ENCODE data around the gene TNFRSF14. TPM values are rescaled to one million over a fixed set of nuclear protein-coding genes. Genes with fewer than 3 reads are reported as not detected.

Gene TNFRSF14
- total RNA-seq, 2 experiments from 2014 or later, result 191 to 194 TPM

GRCh38 chr1:2535981-2536380, 20.2 kb upstream of the TNFRSF14 start:
- CTCF ChIA-PET, result no interaction called here
- intact Hi-C loops (cut with DNase I, micrococcal nuclease), result no loop called here
- H3K27me3 Mint-ChIP-seq, result peaks cover 15% of the 10 kb centered on the region

GRCh38 chr1:2537784-2538115, 18.4 kb upstream of the TNFRSF14 start:
- H3K36me3 Mint-ChIP-seq (ENCODE audit: low read depth), result no peaks in the 10 kb centered on the region
- Histone ChIP-seq H3K36me3 (ENCODE audit: insufficient read depth, low read length) (no peaks in the 10 kb centered on the region), H3K4me1 (ENCODE audit: insufficient read depth, low read length) (peaks cover 13% of the 10 kb centered on the region), H3K4me3 (ENCODE audit: low read length) (no peak overlapping the region), H3K9me3 (ENCODE audit: control insufficient read depth in 1 of 2, insufficient read depth in 1 of 2, low read length in 2 of 2) (no peaks in the 10 kb centered on the region), H3K27ac (ENCODE audit: low read depth in 1 of 2, low read length in 2 of 2) (no peak overlapping the region), H3K27me3 (ENCODE audit: control insufficient read depth in 1 of 2, insufficient read depth in 2 of 2, low read length in 2 of 2) (peaks cover 0 to 6% of the 10 kb centered on the region in 2 experiments)
- H3K27ac Mint-ChIP-seq, result no peak overlapping the region
- no peaks in the 10 kb centered on the region for H3K9me3 Mint-ChIP-seq
- ATAC-seq (ENCODE audit: poor library complexity) (no peak), DNase-seq (no peak)
- peaks cover 8% of the 10 kb centered on the region for H3K4me1 Mint-ChIP-seq (ENCODE audit: low read depth)
- intact Hi-C loops (cut with DNase I, micrococcal nuclease), result no loop called here
- ChIA-PET POLR2A (no interaction called here), CTCF (no interaction called here)
- TF ChIP-seq CTCF (IDR thresholded peaks at IDR 0.05), result no peak
- H3K4me3 Mint-ChIP-seq, result no peak overlapping the region
- H3K27me3 Mint-ChIP-seq, result peaks cover 12% of the 10 kb centered on the region

More at GRCh38 chr1:2535981-2536380, 20.2 kb upstream of the TNFRSF14 start:
- DNase-seq, result no peak
- Histone ChIP-seq H3K27ac (ENCODE audit: low read depth in 1 of 2, low read length in 2 of 2) (no peak overlapping the region), H3K36me3 (ENCODE audit: insufficient read depth, low read length) (no peaks in the 10 kb centered on the region), H3K9me3 (ENCODE audit: control insufficient read depth in 1 of 2, insufficient read depth in 1 of 2, low read length in 2 of 2) (peaks cover 0 to 8% of the 10 kb centered on the region in 2 experiments), H3K4me3 (ENCODE audit: low read length) (no peak overlapping the region), H3K4me1 (ENCODE audit: insufficient read depth, low read length) (peaks cover 9% of the 10 kb centered on the region), H3K27me3 (ENCODE audit: control insufficient read depth in 1 of 2, insufficient read depth in 2 of 2, low read length in 2 of 2) (peaks cover 15 to 20% of the 10 kb centered on the region in 2 experiments)
- ATAC-seq (ENCODE audit: poor library complexity), result no peak
- peaks cover 2% of the 10 kb centered on the region for H3K4me1 Mint-ChIP-seq (ENCODE audit: low read depth)
- POLR2A ChIA-PET, result no interaction called here
- H3K27ac Mint-ChIP-seq, result no peak overlapping the region
- TF ChIP-seq CTCF (IDR thresholded peaks at IDR 0.05), result no peak
- H3K9me3 Mint-ChIP-seq, result no peaks in the 10 kb centered on the region
- no peaks in the 10 kb centered on the region for H3K36me3 Mint-ChIP-seq (ENCODE audit: low read depth)
- H3K4me3 Mint-ChIP-seq, result no peak overlapping the region

DNA sequence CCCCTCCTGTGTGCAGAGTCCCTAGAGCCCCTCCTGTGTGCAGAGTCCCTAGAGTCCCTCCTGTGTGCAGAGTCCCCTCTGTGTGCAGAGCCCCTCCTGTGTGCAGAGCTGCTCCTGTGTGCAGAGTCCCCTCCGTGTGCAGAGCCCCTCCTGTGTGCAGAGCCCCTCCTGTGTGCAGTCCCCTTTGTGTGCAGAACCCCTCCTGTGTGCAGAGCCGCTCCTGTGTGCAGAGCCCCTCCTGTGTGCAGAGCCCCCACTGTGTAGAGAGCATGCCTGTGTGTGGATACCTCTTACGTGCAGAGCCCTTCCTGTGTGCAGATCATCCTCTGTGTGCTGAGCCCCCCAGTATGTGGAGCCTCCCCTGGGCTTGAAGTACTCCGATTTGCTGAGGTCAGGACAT, 17.8 kb upstream of the TNFRSF14 start:
- Mint-ChIP-seq H3K36me3 (ENCODE audit: low read depth) (no peaks in the 10 kb centered on the region), H3K9me3 (no peaks in the 10 kb centered on the region), H3K4me3 (no peak overlapping the region), H3K27me3 (peaks cover 9% of the 10 kb centered on the region), H3K27ac (no peak overlapping the region), H3K4me1 (ENCODE audit: low read depth) (peaks cover 8% of the 10 kb centered on the region)
- Histone ChIP-seq H3K4me1 (ENCODE audit: insufficient read depth, low read length) (peaks cover 16% of the 10 kb centered on the region), H3K9me3 (ENCODE audit: control insufficient read depth in 1 of 2, insufficient read depth in 1 of 2, low read length in 2 of 2) (no peaks in the 10 kb centered on the region), H3K27me3 (ENCODE audit: control insufficient read depth in 1 of 2, insufficient read depth in 2 of 2, low read length in 2 of 2) (peaks cover 0 to 2% of the 10 kb centered on the region in 2 experiments), H3K27ac (ENCODE audit: low read depth in 1 of 2, low read length in 2 of 2) (no peak overlapping the region), H3K4me3 (ENCODE audit: low read length) (no peak overlapping the region), H3K36me3 (ENCODE audit: insufficient read depth, low read length) (no peaks in the 10 kb centered on the region)
- POLR2A ChIA-PET, result no interaction called here
- TF ChIP-seq CTCF (IDR thresholded peaks at IDR 0.05), result no peak
- CTCF ChIA-PET, result no interaction called here
- intact Hi-C loops (cut with DNase I, micrococcal nuclease), result no loop called here
- no peak for ATAC-seq (ENCODE audit: poor library complexity)
- DNase-seq, result no peak

All from CD4-positive, alpha-beta T cell (primary cell).